ENCODE results near the gene PANK2.

GRCh38 chr20:3890999-3891929 lies 2.1 kb downstream of the PANK2 start:
- TF ChIP-seq CTCF (IDR thresholded peaks at IDR 0.05) (no peak), POLR2AphosphoS5 (IDR thresholded peaks at IDR 0.05) (no peak), POLR2A (IDR thresholded peaks at IDR 0.05) (no peak), EP300 (IDR thresholded peaks at IDR 0.05) (no peak)

All from suprapubic skin (tissue), 4 donors.